Tibial nerve (tissue), 4 donors: ENCODE data around the gene ARTN. TPM values are rescaled to one million over a fixed set of nuclear protein-coding genes. Genes with fewer than 3 reads are reported as not detected.

ENCODE experiments used
- DNase-seq, 2 donors: peaks; one replicate each; pipeline ENCODE4 v3.0.0-alpha.2; 2019; ENCODE audit warnings: low spot score in 2 of 2
- H3K27ac ChIP-seq, 4 donors: fragments of 200-600 bp; sonication (generic) in 3 of 4; one replicate each; pipeline ENCODE4 v1.5.1; 2017 to 2019; ENCODE audit warnings: mild to moderate bottlenecking in 1 of 4
- H3K27me3 ChIP-seq, 2 donors: fragments of 200-600 bp; sonication (generic) in 1 of 2; one replicate each; pipeline versions ENCODE4 v1.5.1 to v1.6.0; 2017 to 2019
- H3K36me3 ChIP-seq, 3 donors: fragments of 200-600 bp; sonication (generic); one replicate each; pipeline ENCODE4 v1.5.1; 2018 to 2019
- H3K4me1 ChIP-seq, 4 donors: fragments of 200-600 bp; sonication (generic) in 3 of 4; one replicate each; pipeline ENCODE4 v1.5.1; 2017 to 2019
- H3K4me3 ChIP-seq, 4 donors: fragments of 200-600 bp; sonication (generic) in 3 of 4; one replicate each; pipeline ENCODE4 v1.5.1; 2017 to 2019; ENCODE audit warnings: mild to moderate bottlenecking in 1 of 4, moderate library complexity in 1 of 4
- H3K9me3 ChIP-seq, 4 donors: fragments of 200-600 bp; sonication (generic) in 3 of 4; one replicate each; pipeline ENCODE4 v1.5.1; 2017 to 2019
- EP300 ChIP-seq, 2 donors: sonication (generic); formaldehyde crosslinking; IDR thresholded peaks; one replicate each; pipeline ENCODE4 v1.6.1; 2017; ENCODE audit warnings: antibody characterized with exemption in 2 of 2, mild to moderate bottlenecking in 1 of 2
- POLR2A ChIP-seq, 2 donors: fragments of 450-650 bp; IDR thresholded peaks; one replicate each; pipeline ENCODE4 v1.6.1; 2017; ENCODE audit warnings: antibody characterized with exemption in 2 of 2, mild to moderate bottlenecking in 2 of 2, moderate library complexity in 2 of 2
- WGBS, 2 donors: methylation state at CpG; one replicate each; pipeline ENCODE4 v1.1.5; 2018; 5-methylcytosine and 5-hydroxymethylcytosine counted together
- total RNA-seq, 4 donors: library from RNA; depleted of rRNA; stranded (reverse); fragments of >200 nt; gene quantifications; one replicate each; pipeline ENCODE4 v1.1.0, GENCODE V29; 2016
- TF ChIP-seq, protein P1 (sequence below), 5 experiments: fragments of 200-600 bp in 3 of 5; fragments of 450-650 bp in 2 of 5; sonication (generic) in 3 of 5; IDR thresholded peaks; one replicate each; pipeline ENCODE4 v1.5.1; 2016 to 2019; ENCODE audit warnings: antibody characterized with exemption in 5 of 5, mild to moderate bottlenecking in 3 of 5, moderate library complexity in 2 of 5

Gene ARTN
- total RNA-seq, 4 donors from 2014 or later: 0.66 to 1.4 TPM; not detected in 2

DNA sequence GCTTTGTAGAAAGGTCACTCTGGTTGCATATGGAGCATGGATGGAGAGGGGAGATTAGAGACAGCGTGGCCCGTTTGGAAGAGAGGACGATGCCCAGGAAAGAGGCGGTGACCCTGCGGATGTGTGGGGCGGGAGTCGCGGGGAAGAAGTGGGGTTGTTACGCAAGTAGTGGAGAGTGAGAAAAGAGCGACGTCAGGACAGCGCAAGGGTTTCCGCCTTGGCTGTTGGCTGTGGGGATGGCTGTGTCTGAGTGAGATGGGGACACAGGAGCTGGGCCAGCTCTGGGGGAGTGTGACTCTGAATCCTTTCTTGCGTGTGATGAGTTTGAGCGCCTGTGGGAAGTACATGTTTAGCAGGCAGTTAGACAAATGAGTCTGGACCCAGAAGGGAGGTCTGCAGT is 49.2 kb downstream of the ARTN start:
- WGBS, 2 donors: 78 to 82% methylated on average over 15 of the region's 15 CpGs
- no peak for DNase-seq
- H3K4me1 ChIP-seq: peaks cover 0 to 46% (median 11%) of the 10 kb centered on the region in 4 donors
- H3K9me3 ChIP-seq: no peaks in the 10 kb centered on the region
- TF ChIP-seq, protein P1, sequence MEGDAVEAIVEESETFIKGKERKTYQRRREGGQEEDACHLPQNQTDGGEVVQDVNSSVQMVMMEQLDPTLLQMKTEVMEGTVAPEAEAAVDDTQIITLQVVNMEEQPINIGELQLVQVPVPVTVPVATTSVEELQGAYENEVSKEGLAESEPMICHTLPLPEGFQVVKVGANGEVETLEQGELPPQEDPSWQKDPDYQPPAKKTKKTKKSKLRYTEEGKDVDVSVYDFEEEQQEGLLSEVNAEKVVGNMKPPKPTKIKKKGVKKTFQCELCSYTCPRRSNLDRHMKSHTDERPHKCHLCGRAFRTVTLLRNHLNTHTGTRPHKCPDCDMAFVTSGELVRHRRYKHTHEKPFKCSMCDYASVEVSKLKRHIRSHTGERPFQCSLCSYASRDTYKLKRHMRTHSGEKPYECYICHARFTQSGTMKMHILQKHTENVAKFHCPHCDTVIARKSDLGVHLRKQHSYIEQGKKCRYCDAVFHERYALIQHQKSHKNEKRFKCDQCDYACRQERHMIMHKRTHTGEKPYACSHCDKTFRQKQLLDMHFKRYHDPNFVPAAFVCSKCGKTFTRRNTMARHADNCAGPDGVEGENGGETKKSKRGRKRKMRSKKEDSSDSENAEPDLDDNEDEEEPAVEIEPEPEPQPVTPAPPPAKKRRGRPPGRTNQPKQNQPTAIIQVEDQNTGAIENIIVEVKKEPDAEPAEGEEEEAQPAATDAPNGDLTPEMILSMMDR (IDR thresholded peaks at IDR 0.05): no peak
- no peak overlapping the region for H3K4me3 ChIP-seq
- peaks cover 0 to 60% (median 0%) of the 10 kb centered on the region in 3 donors for H3K36me3 ChIP-seq
- H3K27ac ChIP-seq: no peak overlapping the region
- no peaks in the 10 kb centered on the region for H3K27me3 ChIP-seq

DNA sequence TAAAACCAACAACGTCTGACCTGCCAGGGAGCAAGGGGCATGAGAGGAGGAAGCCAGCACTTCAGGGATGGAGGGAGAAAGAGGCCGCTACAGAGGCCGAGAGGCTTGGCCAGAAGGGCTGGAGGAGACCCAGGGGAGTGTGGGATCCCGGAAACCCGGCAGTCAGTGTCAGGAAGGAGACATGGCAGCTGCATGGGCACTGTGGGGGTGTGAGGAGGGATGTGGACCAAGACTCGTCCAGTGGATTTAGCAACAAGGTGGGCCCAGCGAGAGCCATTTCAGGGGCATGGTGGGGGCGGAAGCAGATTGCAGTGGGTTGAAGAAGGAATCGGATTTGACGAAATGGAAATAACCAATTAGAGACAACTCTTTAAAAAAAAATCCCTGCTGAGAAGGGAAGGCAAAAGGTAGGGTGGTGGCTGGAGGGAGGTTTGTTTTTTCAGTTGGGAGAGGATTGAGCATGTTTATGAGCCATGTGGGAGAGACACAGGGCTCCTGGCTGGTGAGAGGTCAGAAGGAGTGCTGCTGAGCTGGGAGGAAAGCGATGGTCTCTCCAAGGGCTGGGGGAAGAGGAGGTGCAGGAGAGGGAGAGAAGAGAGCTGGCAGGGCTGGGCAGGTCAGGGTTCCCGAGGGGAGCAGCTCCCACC is 49.8 kb downstream of the ARTN start:
- peaks cover 0 to 55% (median 0%) of the 10 kb centered on the region in 3 donors for H3K36me3 ChIP-seq
- H3K4me3 ChIP-seq: no peak overlapping the region
- H3K27me3 ChIP-seq: no peaks in the 10 kb centered on the region
- WGBS, 2 donors: 67 to 73% methylated on average over 12 of the region's 12 CpGs
- peaks cover 0 to 40% (median 10%) of the 10 kb centered on the region in 4 donors for H3K4me1 ChIP-seq
- TF ChIP-seq POLR2A (IDR thresholded peaks at IDR 0.05) (no peak), EP300 (IDR thresholded peaks at IDR 0.05) (no peak)
- TF ChIP-seq, protein P1 (IDR thresholded peaks at IDR 0.05): no peak
- DNase-seq: no peak
- no peak overlapping the region for H3K27ac ChIP-seq
- H3K9me3 ChIP-seq: no peaks in the 10 kb centered on the region

DNA sequence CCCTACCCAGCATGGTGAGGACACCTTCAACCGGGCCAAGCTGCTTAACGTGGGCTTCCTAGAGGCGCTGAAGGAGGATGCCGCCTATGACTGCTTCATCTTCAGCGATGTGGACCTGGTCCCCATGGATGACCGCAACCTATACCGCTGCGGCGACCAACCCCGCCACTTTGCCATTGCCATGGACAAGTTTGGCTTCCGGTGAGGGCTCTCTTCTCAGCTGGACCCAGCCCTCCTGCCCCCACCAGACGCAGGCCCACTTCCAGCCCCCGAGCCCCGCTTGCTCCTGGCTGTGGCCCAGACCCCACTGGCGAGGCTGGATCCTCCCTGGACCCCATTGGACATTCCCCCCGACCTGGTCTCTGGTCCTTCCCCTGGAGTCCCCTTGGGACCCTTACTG is 51.3 kb downstream of the ARTN start:
- no peak overlapping the region for H3K27ac ChIP-seq
- H3K36me3 ChIP-seq: peaks cover 0 to 55% (median 0%) of the 10 kb centered on the region in 3 donors
- DNase-seq: no peak
- peaks cover 0 to 31% (median 5%) of the 10 kb centered on the region in 4 donors for H3K4me1 ChIP-seq
- H3K9me3 ChIP-seq: no peaks in the 10 kb centered on the region
- 91 to 92% methylated on average over 12 to 16 of the region's 16 CpGs for WGBS, 2 donors
- no peaks in the 10 kb centered on the region for H3K27me3 ChIP-seq
- TF ChIP-seq, protein P1 (IDR thresholded peaks at IDR 0.05): no peak
- TF ChIP-seq EP300 (IDR thresholded peaks at IDR 0.05): no peak
- TF ChIP-seq POLR2A (IDR thresholded peaks at IDR 0.05): no peak
- no peak overlapping the region for H3K4me3 ChIP-seq

DNA sequence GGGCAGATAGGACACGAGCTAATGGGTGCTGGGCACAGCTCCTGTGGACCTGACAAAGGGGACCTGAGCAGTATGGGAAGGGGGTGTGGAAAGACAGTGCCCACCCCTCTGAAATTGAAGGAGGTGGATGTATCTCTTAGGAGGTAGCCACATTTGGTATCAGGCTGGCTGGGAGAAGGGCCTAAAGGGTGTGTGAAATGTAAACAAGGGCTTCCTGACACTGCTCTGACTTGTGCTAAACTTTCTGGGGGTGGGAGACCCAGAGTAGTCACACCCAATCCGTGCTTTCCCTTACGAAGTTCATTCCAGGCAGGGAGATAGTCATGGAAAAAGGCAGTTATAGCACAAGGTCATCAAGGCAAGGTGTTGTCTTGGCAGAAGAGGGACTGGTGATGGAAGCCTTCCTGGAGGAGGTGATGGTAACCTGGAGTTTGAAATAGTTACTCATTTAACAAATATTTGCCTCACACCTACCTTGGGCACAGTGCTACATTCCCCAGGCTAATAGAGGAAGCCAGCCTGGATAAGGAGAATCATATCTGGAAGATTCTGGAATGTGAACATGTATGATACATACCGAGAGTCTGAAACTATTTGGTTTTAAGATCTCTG is 52.5 kb downstream of the ARTN start:
- 79 to 80% methylated on average over 4 of the region's 4 CpGs for WGBS, 2 donors
- H3K4me3 ChIP-seq: no peak overlapping the region
- H3K27me3 ChIP-seq: no peaks in the 10 kb centered on the region
- H3K36me3 ChIP-seq: peaks cover 0 to 53% (median 0%) of the 10 kb centered on the region in 3 donors
- TF ChIP-seq POLR2A (IDR thresholded peaks at IDR 0.05): no peak
- TF ChIP-seq, protein P1 (IDR thresholded peaks at IDR 0.05): no peak
- no peak for TF ChIP-seq EP300 (IDR thresholded peaks at IDR 0.05)
- H3K4me1 ChIP-seq: peaks cover 0 to 25% (median 7%) of the 10 kb centered on the region in 4 donors
- no peak overlapping the region for H3K27ac ChIP-seq
- no peaks in the 10 kb centered on the region for H3K9me3 ChIP-seq
- no peak for DNase-seq

DNA sequence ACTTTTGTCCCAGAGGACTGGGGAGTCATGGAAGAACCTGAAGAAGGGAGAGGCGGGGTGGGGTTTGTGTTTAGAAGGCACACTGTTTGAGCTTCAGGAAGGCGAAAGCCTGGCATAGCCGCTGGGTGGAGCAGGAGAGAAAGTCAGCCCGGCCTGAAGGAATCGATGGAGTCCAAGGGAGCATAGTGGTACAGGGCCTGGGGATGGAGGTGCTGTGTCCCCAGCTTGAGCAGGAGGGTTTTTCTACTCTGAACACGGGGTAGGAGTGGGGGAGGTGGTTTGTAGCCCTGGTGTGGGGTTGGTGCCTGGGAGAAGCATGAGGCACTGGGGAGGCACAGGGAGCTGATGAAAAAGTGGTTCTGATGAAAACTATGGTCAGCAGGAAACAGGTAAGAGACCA is 53.1 kb downstream of the ARTN start:
- no peak overlapping the region for H3K27ac ChIP-seq
- TF ChIP-seq, protein P1 (IDR thresholded peaks at IDR 0.05): no peak
- TF ChIP-seq POLR2A (IDR thresholded peaks at IDR 0.05) (no peak), EP300 (IDR thresholded peaks at IDR 0.05) (no peak)
- peaks cover 0 to 47% (median 0%) of the 10 kb centered on the region in 3 donors for H3K36me3 ChIP-seq
- no peaks in the 10 kb centered on the region for H3K27me3 ChIP-seq
- no peak for DNase-seq
- peaks cover 0 to 27% (median 8%) of the 10 kb centered on the region in 4 donors for H3K4me1 ChIP-seq
- H3K4me3 ChIP-seq: no peak overlapping the region
- WGBS, 2 donors: 75 to 79% methylated on average over 6 of the region's 6 CpGs
- no peaks in the 10 kb centered on the region for H3K9me3 ChIP-seq
